Amniotic stem cell (primary cell): ENCODE measurements around the gene GATA2.

Source experiments
- DNase-seq: peaks from one replicate; lab custom pipeline; 2025; lab: John Stamatoyannopoulos, UW

GATA2 gene

DNA sequence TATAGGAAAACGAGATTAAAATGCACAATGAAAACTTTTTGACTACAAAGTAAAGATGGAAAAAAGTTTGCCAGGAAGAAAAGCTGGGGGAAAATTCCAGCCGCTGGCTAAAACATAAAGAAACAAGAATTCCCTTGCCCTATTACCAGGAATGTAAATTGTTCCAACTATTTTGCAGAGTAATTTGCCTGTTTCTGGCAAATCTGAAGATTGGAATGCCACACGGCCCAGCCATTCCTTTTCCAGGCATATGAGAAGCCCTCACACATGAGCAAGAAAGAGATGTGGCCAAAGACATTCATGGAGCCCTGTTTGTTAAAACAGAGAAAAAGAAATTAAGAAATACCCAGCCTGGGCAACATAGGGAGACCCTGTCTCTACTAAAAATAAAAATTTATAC is 8.4 kb upstream of the GATA2 start:
- DNase-seq: no peak

DNA sequence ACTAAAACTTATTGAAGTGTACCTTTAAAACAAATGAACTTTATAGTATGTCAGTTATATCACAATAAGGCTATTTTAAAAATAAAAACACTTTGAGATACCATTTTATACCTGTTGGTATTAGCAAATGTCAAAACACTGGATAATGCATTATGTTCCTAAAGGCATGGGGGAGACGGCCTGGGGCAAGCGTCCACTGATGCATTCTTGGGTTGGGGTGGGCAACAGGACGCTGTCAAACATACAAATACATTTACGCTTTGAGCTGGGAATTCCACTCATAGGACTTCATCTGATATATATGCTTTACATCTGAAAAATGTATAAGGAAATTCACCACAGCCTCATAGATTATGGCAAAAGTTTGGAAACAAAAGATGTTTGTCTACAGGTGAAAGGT is 7.6 kb upstream of the GATA2 start:
- no peak for DNase-seq

DNA sequence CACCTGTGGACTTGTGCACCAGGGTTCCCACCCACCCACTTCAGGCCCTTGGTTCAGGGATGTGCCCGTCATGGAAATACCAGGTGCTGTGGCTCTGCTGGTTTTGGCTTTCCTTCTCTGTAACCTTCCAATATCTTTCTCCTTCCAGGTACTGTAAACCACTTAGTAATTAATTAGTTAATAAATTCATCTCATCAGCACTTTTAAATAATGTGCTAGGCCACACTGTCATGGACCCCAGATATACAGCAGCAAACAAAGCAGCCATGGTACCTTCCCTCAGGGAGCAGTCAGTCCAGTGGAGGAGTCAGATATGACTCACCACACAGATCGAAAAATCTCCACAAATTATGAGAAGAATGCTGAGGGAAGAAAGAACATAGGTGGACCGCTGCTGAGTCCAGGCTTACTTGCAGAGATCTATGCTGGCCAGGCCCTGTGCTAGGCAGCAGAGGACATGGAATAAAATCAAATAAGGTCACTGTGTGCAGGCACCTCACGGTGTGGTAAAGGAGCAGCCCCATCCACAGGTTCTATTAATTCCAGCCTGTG is 6.8 kb upstream of the GATA2 start:
- no peak for DNase-seq

DNA sequence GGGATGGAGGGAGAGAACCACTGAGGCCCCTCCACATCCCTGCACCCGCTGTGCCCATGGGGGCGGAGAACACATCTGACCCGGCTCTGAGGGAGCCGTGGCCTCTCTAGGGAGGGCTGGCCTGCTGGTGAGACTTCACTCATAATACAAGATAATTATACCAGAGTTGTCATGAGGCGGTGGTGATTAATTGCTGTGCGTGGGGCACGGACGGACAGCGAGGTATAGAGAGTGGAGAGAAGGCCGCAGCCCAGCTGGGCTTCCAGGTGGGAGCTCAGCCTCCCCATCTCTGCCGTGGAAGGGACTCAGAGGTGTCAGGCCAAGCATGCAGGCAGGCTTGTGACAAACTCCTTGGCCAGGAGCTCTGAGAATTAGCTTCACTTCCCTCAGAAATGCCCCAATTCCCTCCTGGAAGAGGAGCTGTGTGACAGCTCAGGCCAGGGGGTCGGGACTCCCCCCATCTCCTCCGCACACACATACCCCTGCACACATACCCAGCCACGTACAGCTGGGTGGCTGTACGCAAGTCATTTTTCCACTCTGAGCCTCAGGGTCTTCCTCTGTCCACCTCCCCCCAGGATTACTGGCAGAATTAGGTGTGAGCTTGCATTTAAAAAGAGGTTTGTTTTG is 6.0 kb upstream of the GATA2 start:
- no peak for DNase-seq

DNA sequence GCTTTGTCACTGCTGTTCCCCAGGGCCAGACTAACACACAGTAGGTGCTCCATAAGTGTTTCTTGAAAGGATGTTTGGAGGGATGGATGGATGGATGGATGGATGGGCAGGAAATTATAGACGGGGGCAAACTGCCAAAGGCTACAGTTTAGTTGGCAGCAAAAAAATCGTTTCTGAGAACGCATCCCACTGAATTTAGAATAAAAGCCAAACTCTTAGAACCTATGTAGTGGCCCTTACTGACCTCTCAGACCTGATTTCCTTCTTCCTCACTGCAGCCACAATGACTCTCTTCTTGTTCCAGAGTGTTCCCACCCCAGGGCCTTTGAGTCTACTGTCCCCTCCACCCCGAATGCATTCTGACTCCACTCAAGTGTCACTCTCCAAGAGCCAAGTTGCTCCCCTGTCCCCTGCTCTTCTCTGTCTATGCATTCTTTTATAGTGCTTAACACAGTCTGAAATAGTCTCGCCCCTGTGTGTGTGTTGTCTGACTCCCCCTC is 5.2 kb upstream of the GATA2 start:
- DNase-seq: no peak

DNA sequence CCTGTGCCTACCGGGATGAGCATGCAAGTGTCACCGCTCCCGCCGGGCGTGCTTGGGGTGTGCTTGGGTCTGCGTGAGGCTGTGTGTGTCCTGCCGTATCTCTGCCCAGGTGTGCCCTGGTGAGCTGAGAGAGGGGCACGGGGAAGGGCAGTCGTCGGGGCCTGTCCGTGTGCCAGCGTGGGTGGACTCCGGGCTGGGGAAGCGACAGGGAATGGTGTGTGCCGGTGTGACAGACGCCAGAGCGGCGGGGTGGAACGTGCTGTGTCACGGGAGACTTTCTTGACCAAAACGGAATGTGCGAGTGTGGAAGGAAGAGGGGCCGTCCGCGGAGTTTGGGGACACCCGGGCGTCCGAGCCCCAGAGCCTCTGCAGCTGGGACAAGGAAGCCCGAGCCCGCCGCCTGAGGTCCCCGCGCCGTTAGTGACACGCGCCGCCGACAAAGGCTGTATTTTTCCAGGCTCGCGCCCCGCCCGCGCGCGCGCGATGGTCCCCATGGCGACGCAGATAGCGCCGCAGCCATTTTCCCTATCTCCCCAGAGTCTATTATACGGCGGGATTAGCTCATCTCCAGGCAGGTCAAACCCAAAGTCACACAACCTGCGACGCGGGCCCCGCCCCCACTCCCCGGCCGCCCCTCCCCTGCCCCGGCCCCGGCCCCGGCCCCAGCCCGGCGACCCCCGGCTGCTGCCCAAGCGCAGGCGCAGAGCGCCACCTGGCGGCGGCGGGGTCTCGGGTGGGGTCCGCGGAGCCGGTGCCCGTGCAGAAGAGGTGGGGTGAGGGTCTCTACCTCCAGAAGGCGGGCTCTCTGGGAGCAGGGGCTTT is 4.5 kb upstream of the GATA2 start:
- DNase-seq: no peak

DNA sequence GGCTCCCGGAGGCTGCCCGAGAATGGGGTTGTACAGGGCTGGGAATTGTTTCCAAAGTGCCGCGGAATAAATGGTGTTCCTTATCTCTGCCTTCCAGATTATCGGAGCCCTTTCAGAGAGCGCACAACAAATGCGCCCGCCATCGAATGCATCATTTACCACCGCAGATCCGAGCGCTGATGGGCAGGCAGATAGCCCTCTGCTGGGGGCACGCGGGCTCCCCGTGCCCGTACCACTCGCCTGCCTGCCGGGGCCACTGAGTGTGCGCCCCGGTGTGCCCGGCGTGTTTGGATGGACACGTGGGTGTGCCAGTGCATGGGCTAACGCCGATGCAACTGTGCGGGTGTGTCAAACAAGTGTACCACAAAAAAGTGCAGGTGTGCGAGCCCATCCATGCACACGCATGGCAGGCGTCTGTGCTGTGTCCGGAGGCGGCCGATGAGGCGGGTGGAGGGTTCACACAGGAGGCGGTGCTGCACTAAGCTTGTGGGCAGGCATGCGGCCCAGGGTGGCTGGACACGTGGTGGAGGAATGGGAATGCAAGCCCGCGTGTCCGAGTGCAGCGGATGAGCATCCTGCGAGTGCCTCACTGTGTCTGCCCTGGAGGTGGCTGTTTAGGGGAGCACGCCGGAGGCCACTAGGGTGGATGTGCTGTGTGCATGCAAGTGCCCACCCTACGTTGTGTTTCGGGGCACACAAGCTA is 3.8 kb upstream of the GATA2 start:
- no peak for DNase-seq

DNA sequence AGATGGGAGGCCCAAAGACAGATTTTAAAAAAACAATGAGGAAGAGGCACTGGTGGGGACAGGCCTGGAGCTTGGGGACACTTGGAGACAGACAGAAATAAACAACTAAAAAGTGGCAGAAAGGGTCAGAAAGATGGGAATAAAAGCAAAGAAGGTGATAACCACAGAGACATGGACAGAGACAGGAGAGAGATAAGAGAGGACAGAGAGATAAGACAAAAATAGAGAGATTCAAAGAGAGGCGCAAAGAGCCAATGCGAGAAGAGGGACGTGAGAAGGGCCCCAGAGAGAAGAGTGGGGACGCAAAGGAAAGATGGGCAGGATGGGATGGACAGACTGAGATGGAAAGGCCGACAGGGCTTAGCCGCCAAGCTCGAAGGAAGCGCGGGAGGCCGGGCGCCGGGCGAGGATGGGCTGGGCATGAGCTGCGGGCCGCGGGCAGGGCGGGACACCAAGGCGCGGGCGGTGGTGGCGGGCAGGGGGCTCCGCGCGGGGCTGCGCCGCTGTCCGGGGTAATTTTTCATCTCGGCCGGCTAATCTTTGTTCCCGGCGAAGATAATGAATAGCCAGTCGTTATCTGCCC is 3.1 kb upstream of the GATA2 start:
- no peak for DNase-seq

DNA sequence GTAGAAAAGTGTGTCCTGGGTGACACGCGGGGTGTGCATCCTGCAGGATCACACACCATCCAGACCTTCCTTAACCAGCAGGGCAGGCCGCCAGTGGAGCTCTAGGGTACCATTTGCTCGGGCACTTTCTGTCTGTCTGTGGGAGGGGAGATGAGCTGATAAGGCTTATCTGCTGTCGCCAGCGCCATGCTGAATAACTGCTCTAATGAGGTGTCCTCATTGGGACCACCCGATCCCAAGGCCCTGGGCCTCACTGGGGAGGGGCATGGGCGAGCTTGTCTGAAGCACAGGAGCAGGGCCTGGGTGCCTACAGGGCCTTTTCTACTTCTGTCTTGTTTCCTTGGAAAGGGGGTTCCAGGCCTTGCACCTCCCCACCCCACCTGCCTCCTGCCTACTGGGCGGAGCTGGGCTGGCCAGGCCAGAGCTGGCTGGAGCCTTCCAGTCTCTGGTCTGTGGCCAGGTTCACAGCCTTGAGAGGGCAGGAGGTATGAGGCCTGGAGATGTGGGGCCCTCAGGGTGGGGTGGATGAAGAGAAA is 2.5 kb upstream of the GATA2 start:
- no peak for DNase-seq

DNA sequence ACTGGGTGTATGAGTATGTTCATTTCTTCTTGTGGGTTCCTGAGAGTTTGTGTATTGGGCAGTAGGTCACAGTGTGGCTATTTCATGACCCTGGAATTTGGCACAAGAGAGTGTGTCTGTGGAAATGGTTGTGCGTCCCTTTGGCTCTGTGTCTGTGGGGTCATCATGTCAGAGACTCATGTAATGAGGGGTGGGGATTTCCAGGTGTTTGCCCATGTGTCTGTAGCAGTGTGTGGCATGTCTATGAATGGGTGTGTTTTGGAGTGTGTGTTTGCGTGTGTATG is 1.3 kb upstream of the GATA2 start:
- no peak for DNase-seq

DNA sequence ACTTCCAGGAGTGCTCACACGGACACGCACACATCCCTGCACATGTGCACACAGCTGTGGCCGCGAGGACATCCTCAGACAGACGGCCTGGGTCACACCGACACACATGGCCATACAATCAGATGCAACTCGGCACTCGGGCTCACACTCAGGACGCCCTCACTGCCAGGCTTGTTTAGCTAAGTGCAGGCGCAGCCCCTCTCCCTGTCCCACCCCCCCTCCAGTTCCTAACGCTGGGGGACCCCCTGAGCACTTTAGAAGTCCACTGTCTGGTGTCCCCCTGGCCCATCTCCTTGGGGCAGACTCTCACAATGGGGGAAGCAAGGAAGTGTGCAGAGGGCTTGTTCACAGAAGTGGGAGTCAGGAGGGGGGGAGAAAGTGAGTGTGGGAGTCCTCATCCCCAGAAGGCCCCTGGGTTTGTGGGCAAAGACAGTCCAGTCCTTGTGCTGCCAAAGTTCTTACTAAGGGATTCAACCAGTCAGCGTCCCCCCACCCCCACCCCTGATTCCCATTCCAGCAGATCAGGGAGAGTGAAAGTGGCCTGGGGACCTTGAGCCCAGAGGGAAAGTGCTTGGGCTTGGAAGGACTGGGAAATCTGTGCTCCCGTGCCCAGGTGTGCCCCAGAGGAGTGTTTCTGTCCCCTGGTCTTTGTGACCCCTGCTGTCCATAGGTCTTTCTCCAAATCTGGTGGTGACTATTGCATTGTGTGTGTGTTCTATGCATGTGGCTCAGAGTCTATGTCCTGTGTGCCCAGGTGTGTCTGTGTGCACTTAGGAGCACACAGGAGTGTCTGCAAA is 767 bp upstream of the GATA2 start:
- no peak for DNase-seq

DNA sequence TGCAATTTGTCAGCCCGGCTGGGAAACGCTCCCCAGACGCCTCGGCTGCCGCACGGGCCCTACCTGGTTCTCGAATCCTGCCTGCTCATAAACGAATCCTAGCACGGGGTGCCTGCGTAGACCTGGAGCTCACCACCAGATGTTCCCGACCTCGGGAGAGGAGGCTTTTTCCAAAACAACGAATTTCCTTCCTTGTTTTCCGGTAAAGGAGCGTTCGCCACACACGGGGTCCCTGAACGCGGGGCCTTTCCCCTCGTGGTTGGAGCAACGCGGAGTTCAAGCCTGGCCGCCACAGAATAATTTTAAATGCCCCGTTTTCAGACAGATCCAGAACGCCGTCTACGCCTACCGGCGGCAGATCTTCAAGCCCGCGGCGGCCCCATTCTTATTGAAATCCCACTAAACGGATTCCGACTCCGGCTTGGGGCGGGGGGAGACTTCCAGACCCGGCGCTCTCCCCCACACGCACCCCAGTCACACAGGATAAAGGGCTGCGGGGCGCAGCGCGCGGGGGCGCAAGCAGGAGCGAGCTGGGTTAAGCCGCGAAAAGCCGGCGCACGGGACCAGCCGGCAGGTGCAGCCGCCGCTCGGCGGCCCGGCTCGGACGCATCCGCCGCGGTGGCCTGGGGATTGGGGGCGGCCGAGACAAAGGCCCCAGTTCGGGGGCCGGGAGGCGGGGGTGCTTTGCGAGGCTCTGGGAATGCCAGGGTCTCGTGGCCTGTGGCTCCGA is 895 bp downstream of the GATA2 start:
- no peak for DNase-seq

DNA sequence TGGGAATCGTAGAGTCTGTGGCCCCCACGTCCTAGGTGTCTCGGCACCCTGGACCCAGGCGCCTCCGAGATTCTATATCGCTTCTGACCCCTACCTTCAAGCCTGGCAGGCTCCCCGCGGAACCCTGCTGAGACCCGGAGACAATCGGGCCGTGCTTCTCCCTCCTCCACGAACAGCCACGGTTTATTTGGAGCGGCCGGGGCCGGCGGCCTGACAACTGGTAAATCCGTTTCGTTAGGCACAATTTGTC is 1.4 kb downstream of the GATA2 start:
- DNase-seq: no peak

DNA sequence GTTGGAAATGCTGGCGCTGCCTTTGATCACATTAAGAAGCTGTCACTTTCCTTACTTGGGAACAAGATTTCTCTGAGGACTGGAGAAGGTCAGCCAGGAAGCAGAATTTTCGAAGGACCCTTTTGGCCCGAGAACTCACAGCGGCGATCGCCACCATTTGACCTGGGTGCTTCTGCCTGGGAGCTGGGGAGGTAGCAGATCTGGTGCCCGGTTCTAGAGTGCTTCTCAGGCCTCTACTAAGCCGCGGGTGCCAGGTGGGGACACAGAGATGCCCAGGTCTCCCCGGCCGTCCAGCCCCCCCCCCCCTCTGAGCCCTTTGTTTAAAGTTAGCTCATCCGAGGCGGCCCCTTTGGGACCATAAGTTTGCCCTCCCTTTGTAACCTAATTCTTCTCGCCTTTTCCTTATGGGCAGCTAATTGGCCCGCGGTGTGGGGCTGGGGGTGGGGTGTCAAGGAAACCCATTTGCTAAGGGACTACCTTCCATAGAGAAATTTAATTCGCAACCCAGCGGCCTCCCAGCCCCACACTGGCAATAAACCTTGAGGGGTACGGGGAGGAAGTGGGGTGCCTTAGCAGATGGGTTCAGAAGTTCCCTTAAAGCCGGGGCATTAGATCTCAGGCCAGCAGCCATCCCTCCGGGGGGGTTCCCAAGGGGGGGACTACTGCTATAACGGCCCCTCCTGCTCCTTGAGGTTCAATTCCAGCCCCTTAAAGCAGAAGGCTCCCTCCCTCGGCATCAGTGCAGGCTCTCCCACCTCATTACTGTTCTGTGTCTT is 1.9 kb downstream of the GATA2 start:
- DNase-seq: no peak

DNA sequence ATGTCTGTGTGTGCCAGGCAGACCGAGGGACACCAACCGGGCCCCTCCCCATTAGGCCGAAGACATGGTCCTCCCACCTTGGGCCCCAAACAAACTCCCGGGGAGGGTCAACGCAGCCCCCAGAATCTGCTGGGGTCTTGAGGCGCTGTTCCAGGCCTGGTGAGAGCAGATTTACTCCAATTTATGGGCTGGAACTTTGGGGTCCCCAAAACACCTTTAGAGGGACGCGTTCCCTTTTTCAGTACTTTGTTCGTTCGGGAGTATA is 2.4 kb downstream of the GATA2 start:
- no peak for DNase-seq

DNA sequence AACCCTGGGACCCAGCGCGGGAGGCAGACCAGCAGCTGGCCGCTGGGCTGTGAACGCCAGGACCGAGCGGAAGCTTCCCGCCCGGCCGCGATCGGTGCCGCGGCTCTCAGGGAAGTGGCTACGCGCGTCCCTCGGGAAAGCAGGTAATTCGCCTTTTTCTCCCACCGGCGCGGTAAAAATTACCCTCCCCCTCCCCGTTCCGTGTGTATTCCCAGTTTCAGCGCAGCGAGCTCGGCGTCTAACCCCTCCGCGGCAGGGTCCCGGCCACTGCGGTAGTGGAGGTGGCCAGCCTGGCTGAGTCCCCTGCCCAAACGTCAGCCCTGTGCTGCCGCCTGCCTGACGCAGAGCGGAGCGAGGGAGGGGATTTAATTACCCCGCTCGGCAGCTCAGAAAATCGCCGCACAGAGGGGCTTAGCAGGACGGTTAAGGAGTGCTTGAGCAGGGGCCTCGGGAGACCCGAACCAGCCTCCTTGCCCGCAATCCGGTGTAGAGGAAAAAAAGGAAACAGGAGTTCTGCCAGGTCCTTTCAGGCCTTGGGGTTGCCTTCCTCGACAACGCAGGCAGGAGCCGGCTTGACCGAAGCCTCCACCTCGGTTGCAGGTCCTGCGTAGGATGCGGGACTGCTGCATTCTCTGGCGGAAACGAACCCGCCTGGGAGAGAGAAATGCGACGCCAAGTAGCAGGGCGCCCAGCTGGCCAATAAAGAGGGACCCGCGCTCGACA is 2.9 kb downstream of the GATA2 start:
- DNase-seq: peak; percentile 25

DNA sequence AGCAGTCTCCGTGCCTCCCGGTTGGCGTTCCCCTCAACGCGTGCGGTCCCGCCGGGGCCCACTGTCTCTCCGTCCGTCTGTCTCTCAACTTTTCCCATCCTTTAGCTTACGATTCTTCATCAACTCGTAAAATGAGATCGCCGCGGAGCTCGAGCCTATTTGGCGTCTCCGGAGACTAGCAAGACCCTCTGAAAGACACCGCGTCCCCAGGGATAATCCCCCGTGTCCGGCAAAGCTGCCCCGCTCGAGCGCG is 3.4 kb downstream of the GATA2 start:
- no peak for DNase-seq

DNA sequence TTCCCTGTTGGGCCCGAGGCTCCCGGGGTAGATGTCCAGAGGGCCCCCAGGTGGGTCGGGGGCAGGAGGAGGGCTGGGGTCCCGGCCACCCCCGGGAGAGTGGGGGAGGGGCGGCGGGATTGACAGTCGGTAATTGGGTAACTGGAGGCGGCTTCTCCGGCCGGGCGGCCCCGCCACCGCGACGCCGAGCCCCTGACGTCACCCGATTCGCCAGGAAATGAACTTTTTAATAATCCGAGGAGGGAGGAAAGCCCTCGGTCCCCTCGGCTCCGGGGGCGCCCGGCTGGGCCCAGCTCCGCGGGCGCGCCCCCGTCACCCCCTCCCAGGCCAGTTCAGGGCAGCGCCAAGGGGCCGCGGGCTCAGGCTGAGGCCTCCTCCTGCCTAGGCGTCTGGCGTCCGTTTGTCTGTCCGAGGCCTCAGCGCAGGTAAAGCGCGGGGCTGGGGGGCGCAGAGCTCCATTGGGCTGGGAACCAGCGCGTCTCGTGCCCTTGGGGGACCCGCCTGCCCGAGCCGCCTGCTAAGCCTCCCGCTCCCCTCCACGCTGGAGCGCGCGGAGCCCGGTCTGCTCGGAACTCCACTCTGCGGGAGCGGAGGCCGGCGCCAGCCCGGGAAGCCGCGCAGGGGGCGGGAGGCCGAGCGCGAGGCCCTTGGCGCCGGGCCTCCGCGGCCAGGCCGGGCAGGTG is 3.9 kb downstream of the GATA2 start:
- no peak for DNase-seq

DNA sequence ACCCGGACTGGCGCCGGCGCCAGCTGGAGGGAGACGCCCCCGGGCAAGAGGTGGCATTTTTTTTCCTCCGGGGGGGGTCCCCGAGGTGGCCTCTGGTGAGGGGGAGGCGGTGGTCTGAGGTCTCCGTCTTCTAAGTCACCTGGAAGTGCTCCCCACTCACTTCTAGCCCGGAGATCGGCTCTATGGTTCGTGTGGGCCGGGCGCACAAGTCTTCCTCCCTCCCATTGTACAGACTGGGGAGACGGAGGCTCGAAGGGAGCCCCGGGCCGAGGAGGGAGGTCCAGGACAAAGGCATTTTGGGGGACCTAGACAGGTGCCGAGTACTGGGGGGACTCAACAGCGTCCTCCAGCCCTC is 4.4 kb downstream of the GATA2 start:
- no peak for DNase-seq
